Inferior parietal cortex (tissue), 1 donor: ENCODE results near the gene ITGAV.

Source experiments
- DNase-seq: peaks from one replicate; pipeline ENCODE4 v3.0.0-alpha.2; 2016; ENCODE audit errors: extremely low spot score

ITGAV gene

DNA sequence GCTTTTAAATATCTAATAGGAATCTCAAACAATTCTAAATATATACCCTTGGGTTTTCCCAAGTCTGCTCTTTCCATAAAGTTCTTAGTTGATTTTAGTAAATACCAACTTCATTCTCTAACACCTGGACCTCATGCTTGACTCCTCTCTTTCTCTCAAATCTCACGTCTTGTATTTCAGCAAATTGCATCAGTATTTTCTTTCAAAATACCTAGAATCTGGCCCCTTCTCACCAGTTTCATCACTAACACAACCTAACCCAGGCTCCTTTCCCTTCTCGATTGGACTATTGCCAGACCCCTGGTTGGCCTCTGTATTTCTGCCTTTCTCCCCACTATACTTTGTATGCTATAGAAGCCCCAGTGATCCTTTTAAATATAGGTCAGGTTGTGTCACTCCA, 81.0 kb downstream of the ITGAV start:
- DNase-seq = no peak

DNA sequence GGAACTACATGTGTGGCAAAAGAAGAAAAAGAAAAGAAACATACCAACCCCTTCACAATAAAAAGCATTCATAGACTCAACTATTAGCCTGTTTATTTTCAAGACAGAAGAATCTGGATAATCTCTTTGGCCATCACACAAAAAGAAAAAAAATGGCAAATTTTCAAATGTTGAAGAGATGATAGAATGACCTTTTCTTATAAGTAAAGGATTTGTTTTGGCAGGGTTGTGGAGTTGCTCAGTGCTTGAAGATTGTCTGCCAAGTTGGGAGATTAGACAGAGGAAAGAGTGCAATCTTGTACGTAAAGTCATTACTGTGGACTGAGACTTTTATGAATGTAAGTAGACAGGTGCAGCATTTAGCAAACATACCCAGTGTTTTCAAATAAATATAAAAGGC, 85.5 kb downstream of the ITGAV start:
- no peak for DNase-seq

DNA sequence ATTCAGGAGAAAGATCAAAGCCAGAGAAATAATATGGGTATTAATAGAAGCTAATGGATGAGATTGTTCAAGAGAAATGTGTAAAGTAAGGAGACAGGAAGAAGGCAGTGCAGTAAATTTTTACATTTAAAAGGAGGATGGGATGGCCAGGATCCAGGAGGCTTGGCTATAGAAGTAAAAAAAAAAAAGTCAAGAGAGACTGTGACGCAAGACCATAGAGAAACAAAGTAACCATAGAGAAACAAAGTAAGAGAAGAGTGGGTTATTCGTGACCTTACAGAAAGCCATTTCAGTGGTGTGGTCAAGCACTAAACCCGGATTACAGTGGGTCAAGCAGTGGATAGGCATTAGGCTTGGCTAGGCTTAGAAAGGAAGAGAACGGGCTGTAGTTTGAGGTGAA, 93.5 kb downstream of the ITGAV start:
- DNase-seq = no peak

DNA sequence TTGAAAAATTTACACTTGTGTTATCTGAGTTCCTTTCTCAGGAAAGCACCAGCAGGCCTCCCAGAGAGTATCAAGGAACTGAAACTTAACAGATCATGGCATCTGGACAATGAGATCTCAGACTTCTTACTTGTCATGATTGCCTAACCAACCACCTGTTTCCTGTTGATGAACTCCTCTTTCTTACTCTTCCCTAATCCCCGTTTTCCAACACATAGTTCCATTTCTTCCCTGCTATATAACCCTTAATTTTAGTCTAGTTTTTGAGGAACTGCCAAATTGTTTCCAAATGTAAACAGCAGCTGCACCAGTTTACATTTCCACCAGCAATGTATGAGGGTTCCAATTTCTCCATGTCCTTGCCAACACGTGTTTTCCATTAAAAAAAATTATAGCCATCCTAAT, 98.0 kb downstream of the ITGAV start:
- DNase-seq = no peak

DNA sequence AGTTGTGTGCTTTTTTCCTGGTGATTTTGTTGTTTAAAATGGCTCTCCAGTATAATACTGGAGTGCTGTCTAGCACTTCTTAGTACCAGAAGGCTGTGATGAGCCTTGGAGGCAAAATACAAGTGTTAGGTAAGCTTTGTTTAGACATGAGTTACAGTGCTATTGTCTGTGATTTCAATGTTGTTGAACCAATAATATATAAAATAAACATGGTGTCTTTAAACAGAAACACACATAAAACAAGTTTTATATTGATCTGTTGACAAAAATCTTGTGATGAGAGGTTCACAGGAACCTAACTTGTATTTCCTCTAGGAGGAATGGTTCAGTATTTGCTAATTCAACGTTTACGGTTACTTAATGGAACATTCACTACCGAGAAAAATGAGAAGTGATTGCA, 99.0 kb downstream of the ITGAV start:
- no peak for DNase-seq

DNA sequence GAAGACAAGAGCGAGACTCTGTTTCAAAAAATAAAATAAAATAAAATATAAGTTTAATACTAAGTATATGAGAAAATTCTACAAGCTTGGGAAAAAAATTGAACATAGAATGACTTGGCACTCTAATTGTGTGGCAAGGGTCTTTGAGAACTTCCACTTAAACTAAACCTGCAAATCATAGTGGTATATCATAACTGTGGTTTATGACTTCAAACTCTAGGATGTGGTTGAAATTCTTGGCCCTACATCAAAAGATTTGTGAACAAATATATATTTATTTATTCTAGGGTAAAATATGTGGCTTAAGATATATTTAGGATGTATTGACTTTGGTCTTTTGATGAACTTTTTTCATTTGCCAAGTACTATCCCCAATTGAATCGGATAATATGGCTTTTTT, 100.9 kb downstream of the ITGAV start:
- DNase-seq = no peak

DNA sequence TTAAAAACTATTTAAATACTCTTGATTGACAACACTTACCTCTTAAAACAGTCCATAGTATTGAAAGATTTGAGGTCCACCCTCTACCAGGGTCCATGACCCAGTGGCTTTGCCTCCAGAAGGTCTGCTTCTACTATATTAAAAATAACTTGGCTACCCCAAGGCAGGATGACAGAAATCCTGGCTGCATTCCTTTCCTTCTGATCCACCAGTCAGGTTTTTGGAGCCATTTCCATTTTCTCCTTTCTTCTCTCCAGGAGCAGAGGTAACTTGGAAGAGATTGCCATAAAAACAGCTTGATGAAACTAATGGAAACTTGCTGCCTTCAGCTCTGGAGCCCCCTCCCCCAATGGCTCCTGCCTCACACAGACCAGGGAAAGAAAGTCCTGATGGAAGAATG, 101.4 kb downstream of the ITGAV start:
- DNase-seq = no peak

DNA sequence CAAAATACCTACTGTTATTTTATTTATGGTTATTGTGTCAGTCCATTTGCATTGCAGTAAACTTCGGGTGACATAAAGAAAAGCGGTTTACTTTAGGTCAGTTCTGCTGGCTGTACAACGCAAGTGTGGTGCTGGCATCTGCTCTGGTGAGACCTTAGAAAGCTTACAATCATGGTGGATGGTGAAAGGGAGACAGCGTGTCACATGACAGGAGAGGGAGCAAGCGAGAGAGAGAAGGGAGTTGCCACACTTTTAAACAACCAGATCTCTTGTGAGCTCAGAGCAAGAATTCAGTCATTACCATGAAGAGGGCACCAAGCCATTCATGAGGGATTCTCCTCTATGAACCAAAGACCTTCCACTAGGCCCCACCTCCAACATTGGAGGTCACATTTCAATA, 102.0 kb downstream of the ITGAV start:
- DNase-seq = no peak

DNA sequence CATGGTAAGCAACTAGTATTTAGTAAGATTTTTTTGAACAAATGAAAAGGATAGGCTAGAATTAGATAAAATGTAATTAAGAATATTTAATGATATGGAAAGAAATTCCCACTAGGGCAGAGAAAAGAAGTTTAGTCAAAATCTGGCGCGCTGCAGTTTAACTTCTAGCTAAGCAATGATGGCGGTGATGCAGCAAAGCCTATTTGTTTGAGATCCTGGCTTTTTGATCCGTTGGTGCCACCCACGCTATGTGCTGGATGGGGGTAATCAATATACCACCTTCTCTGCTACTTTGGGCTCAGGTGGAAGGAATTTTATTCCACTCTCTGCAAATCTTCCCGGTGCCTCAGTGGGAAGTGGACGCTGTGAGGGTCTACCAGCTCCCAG, 103.6 kb downstream of the ITGAV start:
- DNase-seq = no peak

DNA sequence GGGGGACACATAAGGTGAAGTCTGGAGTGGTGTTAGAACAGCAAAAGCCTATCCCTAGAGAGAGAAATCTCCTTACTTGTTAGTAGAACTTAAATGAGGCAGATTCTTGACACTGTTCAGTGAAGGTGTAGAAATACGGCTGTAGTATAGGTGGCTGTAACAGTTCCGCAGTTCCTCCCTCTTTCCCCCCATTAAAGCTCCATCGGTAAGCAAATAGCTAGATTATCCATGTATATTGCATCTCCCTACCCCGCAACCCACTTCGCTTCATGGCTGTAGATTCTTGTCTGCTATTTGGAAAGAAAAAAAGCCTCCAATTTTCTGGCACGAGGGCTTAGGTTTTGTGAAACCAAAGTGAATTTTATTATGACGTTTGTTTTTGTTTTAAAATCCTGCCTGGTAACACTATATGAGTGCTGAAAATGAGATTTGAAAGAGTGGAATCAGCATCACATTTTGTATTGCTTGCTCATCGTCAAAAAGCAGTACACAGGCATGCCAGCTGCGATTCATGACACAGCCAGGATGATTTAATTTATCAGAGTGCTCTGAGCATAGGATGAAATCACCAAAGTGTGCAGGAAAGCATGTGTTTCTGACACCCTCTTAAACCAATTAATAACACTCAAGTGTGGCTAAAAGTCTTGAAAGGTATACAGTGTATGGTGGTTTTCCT, 105.4 kb downstream of the ITGAV start:
- no peak for DNase-seq

DNA sequence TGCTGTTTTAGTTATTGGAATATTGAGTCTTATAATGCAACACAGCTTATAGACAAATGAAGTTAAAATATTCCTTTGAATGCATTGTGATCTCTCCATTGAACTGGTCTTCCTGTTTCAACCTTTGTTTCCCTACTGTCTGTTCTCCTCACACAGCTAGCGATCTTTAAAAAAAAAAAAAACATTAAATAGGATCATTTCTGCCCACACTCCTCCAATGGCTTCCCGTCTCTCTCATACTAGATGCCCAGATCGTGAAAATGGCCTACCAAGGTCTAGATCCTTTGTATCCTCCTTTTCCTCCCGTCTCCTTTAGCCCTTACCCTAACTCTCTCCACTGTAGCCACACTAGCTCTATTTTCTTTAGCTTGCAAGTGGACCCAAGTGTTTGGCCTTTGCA, 106.4 kb downstream of the ITGAV start:
- DNase-seq = no peak

DNA sequence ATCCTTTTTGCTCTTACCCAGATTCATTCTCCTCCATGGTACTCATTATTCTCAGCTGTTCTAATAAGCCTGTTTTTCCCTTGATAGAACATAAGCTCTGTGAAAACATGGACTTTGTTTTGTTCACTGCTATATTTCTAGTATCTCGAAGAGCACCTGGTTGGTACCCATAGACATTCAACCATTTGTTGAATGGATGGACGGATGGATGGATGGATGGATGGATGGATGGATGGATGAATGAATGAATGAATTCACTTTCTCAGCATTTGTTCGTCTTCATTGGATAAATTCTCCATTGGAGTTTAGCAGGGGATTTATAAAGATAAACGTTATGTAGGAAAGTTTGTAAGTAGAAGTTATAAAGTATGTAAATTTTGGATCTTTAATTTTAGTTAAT, 106.9 kb downstream of the ITGAV start:
- DNase-seq = no peak

DNA sequence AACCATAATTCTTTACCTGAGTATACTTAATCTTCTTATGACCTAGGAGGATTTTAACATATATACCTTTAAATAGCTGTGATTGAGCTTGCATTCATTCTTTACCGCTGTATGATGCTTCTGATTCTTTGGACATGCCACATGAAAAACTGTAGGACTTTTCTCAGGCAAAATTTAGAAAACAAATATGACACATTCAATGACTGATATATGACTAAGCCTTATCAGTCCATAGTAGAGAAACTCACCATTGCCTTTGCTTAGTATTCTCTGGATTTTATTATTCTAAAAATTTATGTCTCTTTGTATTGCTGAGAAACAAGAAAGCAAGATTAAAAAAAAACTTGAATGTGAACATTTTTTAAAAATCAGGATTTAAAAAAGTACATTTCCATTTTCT, 107.7 kb downstream of the ITGAV start:
- DNase-seq = no peak

DNA sequence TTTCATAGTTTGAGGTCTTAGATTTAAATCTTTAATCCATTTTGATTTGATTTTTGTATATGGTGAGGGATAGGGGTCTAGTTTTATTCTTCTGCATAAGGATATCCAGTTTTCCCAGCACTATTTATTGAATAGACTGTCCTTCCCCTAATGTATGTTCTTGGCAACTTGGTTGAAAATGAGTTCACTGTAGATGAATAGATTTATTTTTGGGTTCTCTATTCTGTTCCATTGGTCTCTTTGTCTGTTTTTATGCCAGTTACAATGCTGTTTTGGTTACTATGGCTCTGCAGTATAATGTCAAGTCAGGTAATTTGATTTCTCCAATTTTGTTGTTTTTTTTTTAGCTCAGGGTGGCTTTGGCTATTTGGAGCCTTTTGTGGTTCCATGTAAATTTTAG, 109.9 kb downstream of the ITGAV start:
- no peak for DNase-seq

DNA sequence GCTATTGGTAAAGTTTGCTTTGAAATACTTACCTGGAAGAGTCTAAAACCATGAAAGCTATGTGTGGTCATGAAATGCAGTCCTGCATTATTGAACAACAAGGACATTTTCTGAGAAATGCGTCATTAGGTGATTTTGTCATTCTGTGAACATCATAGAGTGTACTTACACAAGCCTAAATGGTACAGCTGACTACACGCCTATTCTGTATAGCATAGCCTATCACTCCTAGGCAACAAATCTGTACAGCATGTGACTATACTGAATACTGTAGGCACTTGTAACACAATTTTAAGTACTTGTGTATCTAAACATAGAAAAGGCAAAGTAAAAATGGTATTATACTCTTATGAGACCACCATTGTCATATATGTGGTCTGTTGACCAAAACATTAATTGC, 112.2 kb downstream of the ITGAV start:
- no peak for DNase-seq

DNA sequence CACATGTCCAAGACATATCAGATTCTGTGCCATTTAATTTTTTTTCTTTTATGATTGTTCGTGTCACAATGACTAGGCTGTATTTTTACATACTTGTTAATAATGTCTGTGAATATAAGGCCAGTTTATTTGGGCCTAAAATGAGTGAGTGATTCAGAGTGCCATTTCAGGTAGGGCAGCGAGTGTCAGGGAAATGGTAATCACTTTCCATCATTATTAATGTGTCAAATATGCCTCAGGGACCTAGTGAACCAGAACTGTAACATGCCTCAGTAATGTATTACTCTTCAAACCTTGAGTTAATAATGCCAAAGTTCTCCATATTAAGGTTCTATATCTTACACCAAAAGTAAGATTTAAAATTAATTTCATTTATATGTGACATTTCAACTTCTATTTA, 112.6 kb downstream of the ITGAV start:
- no peak for DNase-seq

DNA sequence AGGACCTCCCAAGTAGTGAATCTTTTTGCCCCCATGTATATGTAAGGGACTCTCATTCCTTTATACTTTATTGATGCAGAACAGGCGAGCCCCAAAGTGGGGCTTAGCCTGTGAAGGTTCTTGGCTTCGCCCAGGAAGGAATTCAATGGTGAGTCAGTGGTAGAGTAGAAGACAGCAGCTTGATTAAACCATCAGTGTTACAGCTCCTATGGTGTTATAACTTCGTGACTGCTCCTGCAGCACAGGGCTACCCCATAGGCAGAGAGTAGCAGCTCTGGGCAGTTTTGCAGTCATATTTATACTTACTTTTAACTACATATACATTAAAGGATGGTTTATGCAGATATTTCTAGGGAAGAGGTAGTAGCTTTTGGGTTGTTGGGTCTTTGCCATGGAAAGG, 115.0 kb downstream of the ITGAV start:
- DNase-seq = no peak

DNA sequence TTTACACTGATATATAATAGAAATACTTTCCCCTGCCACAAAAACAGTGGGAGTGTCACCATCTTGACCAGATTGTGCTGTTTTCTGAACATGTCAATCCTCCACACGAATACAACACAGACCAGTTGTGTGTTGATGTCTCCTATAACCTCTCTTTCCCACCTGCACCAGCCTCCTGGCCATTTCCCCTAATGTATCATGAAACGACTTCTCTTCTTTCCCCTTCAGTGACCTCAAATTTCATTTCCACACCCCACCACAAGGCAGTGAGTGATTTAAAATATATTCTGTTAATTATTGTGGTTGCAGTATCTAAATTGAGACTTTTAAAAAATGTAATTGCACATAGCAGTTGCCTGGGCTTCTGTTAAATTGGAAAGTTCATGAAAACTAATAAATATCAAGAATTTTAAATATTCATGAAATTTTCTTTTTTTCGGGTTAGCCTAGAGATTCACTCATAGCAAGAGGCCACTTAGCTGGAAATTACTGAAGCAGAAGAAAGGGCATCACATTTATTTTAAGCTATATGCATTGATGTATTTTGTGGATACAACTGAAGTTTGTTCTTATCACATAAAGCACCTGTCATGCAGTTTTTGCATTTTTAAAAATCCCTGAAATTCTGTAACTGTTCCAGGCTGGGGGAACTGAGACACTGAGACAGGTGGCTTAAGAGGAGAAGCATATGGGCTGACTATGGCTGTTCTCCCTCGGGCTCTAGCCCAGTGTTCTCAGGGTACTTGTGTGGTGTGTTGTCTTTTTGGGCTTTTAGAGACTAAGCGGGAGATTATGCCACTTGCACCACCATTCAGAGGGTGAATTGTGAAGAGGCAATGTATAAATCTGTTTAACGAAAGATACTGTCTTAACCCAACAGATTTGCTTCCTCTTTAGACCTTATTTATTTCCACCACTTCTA, 119.9 kb downstream of the ITGAV start:
- no peak for DNase-seq

DNA sequence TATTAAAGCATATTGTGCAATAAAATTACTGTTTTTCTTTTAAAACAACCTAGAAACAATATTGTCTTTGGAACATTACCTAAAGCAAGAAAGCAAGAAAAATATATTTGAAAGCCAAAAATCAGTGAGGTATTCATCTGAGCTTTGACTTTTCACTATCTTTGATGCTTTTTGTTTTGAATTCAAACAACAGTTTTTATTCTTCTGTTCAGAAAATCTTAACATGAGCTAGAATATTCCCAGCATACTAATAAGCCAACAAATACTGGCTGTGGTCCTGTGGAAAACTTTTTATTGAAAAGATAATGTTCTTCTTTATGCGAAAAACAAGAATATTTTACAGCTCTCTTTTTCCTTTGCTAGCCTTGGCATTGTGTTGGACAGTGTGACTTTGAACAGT, 123.8 kb downstream of the ITGAV start:
- DNase-seq = no peak

DNA sequence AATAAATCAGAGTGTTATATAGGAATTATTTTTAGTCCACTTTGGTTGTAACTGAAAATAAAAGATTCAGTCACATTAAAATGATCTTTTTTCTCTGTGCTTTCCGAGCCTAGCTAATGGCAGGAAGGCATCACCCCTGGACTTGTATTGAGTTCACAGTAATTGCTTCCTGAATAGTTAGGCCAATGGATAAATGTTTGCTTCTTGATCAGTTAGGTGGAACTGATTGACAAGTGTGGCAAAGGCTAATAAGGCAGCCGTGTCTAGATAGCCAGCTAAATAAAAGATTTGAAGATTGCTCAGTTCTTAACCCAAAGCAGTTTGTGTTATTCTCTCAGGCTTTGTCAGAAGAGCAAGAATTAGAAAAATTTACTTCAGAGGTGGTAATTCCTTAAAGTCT, 124.8 kb downstream of the ITGAV start:
- no peak for DNase-seq

DNA sequence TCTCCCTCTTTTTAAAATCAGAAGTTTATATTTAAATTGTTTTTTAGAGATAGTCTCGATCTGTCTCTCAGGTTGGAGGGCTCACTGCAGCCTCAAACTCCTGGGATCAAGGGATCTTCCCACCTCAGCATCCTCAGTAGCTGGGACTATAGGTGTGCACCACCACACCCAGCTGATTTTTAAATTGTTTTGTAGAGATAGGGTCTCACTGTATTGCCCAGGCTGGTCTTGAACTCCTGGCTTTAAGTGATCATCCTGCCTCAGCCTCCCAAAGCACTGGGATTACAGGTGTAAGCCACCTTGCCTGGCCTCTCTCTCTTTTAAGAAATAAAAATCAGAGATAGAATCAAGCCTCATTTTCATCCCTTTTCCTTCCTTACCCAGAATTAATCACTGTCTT, 126.1 kb downstream of the ITGAV start:
- DNase-seq = no peak

DNA sequence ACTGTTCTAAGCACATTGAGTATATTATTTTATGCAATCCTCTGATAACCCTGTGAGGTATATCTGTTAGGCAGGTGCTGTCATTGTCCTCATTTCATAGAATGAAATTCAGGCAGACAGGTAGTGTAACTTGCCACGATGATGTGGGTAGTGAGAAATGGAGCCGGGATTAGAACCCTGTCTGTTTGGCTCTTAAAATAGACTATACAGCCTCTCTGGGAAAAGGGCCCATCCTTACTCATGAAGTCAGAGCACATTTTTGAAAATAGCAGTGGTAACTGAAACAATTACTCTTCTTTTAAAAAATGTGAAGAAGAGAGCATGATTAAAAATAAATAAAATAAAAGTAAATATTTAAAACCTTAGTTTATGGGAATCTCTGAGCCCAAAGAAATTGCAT, 127.0 kb downstream of the ITGAV start:
- no peak for DNase-seq

DNA sequence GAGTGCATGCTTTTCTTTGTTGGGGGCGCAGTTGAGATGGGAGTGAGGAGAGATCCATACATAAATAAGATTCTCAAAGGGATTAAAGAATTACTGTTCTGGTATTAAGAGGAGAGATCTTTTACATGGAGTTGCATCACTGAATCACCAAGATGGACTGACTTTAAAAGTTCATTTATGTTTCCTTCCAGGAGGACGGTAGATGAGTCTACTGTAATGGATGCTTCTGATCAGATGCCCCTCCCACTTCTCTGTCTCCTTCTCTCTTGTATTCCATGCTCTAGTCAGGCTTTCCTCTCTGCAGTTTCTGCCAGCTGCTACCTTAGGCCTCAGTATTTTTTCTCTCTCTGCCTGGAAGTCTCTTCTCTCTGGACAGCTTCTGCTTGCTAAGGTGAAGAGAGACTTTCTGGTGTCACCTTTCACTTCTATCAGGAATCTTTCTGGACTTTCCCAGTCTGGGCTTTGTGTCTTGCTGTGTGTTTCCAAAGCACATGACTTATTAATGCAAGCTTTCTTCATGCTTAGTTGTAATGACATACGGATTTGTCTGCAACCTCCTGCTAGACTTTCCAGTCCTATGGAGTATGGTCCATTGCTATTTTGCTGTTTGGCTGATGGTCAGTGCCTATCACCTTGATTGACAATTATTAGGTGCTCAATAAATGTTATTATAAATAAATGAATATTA, 127.6 kb downstream of the ITGAV start:
- no peak for DNase-seq
